Measurements from ENCODE around the gene NR2E1.

The NR2E1 gene

DNA sequence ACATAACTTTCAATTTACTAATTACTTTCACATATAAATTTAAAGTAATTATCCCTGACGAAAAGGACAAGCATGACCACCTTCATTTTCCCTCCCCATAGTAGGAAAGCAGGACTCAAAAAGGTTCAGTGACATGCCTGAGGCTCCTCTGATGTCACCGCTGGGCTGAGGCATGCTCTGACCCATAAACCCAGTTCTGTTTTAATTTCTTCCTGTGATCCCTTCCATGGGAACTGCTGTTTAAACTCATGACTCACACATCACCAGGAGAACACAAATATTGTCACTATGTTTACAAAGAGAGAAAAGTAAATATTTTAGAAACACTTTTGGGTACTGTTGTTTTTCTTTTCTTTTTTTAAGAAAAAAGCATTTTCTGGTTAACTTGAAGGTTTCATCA is 38.0 kb upstream of the NR2E1 start:
- no peak overlapping the region for H2AK5ac ChIP-seq (ENCODE audit: low read length)
- H4K8ac ChIP-seq (ENCODE audit: low read depth, low read length), result no peak overlapping the region
- no peaks in the 10 kb centered on the region for H3K79me2 ChIP-seq (ENCODE audit: control insufficient read depth, insufficient read depth, low read length, poor library complexity)
- no peaks in the 10 kb centered on the region for H3K4me1 ChIP-seq (ENCODE audit: control insufficient read depth in 1 of 2, insufficient read depth in 2 of 2, low read length in 2 of 2)
- H3K79me1 ChIP-seq (ENCODE audit: low read length), result no peaks in the 10 kb centered on the region
- no peaks in the 10 kb centered on the region for H3K36me3 ChIP-seq (ENCODE audit: control insufficient read depth in 1 of 2, insufficient read depth in 2 of 2, low read length in 2 of 2)
- no peak overlapping the region for H3K4ac ChIP-seq (ENCODE audit: low read depth, low read length)
- H3K23ac ChIP-seq (ENCODE audit: low read length), result no peak overlapping the region
- H2AFZ ChIP-seq (ENCODE audit: insufficient read depth, low read length, poor library complexity), result no peak overlapping the region
- no peak overlapping the region for H3K18ac ChIP-seq (ENCODE audit: low read length)
- H2BK12ac ChIP-seq (ENCODE audit: low read length), result no peak overlapping the region
- no peak overlapping the region for H4K12ac ChIP-seq (ENCODE audit: low read depth, low read length)
- H3K9ac ChIP-seq (ENCODE audit: low read length), result no peak overlapping the region
- H3K27ac ChIP-seq (ENCODE audit: low read depth, low read length), result no peak overlapping the region
- H3K4me2 ChIP-seq (ENCODE audit: low read length), result no peak overlapping the region
- no peak overlapping the region for H2BK5ac ChIP-seq (ENCODE audit: low read depth, low read length, poor library complexity)
- H3K14ac ChIP-seq (ENCODE audit: low read length), result no peak overlapping the region
- no CpG with 5 or more reads among the region's 2 CpGs for WGBS (ENCODE audit: extremely low coverage, insufficient coverage, insufficient read length)
- no peak overlapping the region for H3K4me3 ChIP-seq (ENCODE audit: low read depth, low read length)
- peaks cover 22% of the 10 kb centered on the region for H3K27me3 ChIP-seq (ENCODE audit: insufficient read depth, low read length)
- no peak overlapping the region for H4K91ac ChIP-seq (ENCODE audit: low read depth, low read length)
- DNase-seq, result peak in 1 of 2 donors; percentile 46
- no peaks in the 10 kb centered on the region for H3K9me3 ChIP-seq (ENCODE audit: insufficient read depth, low read depth, low read length)
- H2BK120ac ChIP-seq (ENCODE audit: insufficient read depth, low read length, poor library complexity), result no peak overlapping the region

DNA sequence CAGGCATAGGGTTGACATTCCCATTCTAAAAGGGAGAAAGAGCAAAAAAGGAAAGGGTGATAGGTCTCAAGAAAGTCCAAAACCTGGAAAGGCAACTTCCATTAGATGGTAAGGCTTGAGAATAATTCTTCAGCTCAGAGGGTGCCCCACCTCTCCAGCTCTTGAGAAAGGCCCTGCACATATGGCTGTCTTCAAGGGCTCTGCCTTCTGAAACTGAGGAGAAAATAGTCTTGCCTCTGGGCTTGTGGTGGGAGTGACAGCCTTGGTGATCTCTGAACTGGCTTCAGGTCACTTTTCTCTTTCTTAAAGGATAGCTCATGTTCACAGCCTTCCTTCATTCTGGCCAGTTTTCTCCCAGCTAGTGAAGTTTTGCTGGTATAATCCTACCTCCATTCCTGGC is 35.6 kb upstream of the NR2E1 start:
- Histone ChIP-seq H2AFZ (ENCODE audit: insufficient read depth, low read length, poor library complexity) (no peak overlapping the region), H3K9ac (ENCODE audit: low read length) (no peak overlapping the region), H2BK120ac (ENCODE audit: insufficient read depth, low read length, poor library complexity) (no peak overlapping the region)

DNA sequence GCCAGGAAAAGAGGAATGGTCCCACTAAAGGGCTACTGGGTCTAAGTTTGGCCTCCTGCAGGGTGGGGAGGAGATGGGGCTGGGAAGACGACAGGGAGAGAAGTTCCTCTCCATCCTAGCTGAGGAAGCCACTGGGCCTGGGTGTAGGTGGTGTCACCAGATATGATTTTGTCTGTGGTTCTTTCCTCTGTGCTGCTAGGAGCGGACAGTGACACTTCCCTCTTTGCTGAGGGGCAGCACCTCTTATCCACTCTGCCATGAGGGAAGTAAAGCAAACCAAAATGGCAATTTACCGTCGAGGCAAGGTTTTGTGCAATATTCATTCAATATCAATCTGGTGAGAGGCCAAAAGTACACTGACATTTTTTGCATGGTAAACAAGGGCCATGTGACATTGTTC is 33.0 kb upstream of the NR2E1 start:
- no peak overlapping the region for H3K18ac ChIP-seq (ENCODE audit: low read length)
- peaks cover 4% of the 10 kb centered on the region for H3K79me1 ChIP-seq (ENCODE audit: low read length)
- H3K4me3 ChIP-seq (ENCODE audit: low read depth, low read length), result no peak overlapping the region

More for the DNA sequence above, 35.6 kb upstream of the NR2E1 start:
- no peak overlapping the region for H3K4me2 ChIP-seq (ENCODE audit: low read length)
- no peak for DNase-seq
- H4K12ac ChIP-seq (ENCODE audit: low read depth, low read length), result no peak overlapping the region
- no peaks in the 10 kb centered on the region for H3K9me3 ChIP-seq (ENCODE audit: insufficient read depth, low read depth, low read length)
- peaks cover 4 to 6% of the 10 kb centered on the region in 2 experiments for H3K4me1 ChIP-seq (ENCODE audit: control insufficient read depth in 1 of 2, insufficient read depth in 2 of 2, low read length in 2 of 2)
- no peak overlapping the region for H3K27ac ChIP-seq (ENCODE audit: low read depth, low read length)
- no peak overlapping the region for H2BK12ac ChIP-seq (ENCODE audit: low read length)
- no peak overlapping the region for H3K14ac ChIP-seq (ENCODE audit: low read length)
- H3K4me3 ChIP-seq (ENCODE audit: low read depth, low read length), result no peak overlapping the region
- H3K79me1 ChIP-seq (ENCODE audit: low read length), result peaks cover 4% of the 10 kb centered on the region
- no peak overlapping the region for H3K4ac ChIP-seq (ENCODE audit: low read depth, low read length)
- peaks cover 9% of the 10 kb centered on the region for H3K27me3 ChIP-seq (ENCODE audit: insufficient read depth, low read length)
- no peak overlapping the region for H3K23ac ChIP-seq (ENCODE audit: low read length)
- H3K36me3 ChIP-seq (ENCODE audit: control insufficient read depth in 1 of 2, insufficient read depth in 2 of 2, low read length in 2 of 2), result no peaks in the 10 kb centered on the region
- H2BK5ac ChIP-seq (ENCODE audit: low read depth, low read length, poor library complexity), result no peak overlapping the region
- no peak overlapping the region for H2AK5ac ChIP-seq (ENCODE audit: low read length)
- H4K91ac ChIP-seq (ENCODE audit: low read depth, low read length), result no peak overlapping the region
- no peaks in the 10 kb centered on the region for H3K79me2 ChIP-seq (ENCODE audit: control insufficient read depth, insufficient read depth, low read length, poor library complexity)
- H3K18ac ChIP-seq (ENCODE audit: low read length), result no peak overlapping the region
- no peak overlapping the region for H4K8ac ChIP-seq (ENCODE audit: low read depth, low read length)

DNA sequence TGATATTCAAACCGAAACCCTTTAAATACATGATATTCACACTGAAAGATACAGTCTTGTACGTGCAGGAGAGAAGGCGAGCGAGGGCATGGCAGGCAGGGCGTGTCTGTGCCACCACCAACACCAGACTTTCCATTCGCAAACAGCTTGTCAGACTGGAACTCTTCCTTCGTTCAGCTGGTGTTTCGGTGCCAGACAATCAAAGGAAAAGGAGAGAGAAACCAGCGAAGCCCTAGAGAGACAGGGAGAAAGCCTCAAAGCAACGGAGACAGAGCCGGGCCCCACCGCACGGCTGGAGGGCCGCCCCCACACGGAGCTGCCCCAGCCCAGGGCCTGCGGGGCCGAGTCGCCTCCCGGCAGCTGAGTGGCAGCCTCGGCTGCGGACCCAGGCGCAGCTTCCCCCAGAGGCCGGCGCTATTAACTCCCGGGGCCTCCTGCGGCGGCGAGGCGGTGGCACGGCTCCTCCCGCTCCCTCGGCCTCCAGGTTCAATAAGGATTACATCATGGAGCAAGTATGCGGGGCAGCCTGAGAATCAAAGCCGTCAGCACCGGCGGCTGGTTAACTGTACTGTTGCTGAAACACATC is 32.1 kb upstream of the NR2E1 start:
- WGBS (ENCODE audit: extremely low coverage, insufficient coverage, insufficient read length), result no CpG with 5 or more reads among the region's 36 CpGs
- H3K27me3 ChIP-seq (ENCODE audit: insufficient read depth, low read length), result peaks cover 6% of the 10 kb centered on the region

More for the DNA sequence above, 33.0 kb upstream of the NR2E1 start:
- no peak overlapping the region for H3K23ac ChIP-seq (ENCODE audit: low read length)
- no peak overlapping the region for H3K27ac ChIP-seq (ENCODE audit: low read depth, low read length)
- H2AFZ ChIP-seq (ENCODE audit: insufficient read depth, low read length, poor library complexity), result no peak overlapping the region
- peaks cover 4 to 6% of the 10 kb centered on the region in 2 experiments for H3K4me1 ChIP-seq (ENCODE audit: control insufficient read depth in 1 of 2, insufficient read depth in 2 of 2, low read length in 2 of 2)
- H3K36me3 ChIP-seq (ENCODE audit: control insufficient read depth in 1 of 2, insufficient read depth in 2 of 2, low read length in 2 of 2), result no peaks in the 10 kb centered on the region
- H2AK5ac ChIP-seq (ENCODE audit: low read length), result no peak overlapping the region
- WGBS (ENCODE audit: extremely low coverage, insufficient coverage, insufficient read length), result no CpG with 5 or more reads among the region's 4 CpGs
- H4K8ac ChIP-seq (ENCODE audit: low read depth, low read length), result no peak overlapping the region
- H2BK5ac ChIP-seq (ENCODE audit: low read depth, low read length, poor library complexity), result no peak overlapping the region
- no peak overlapping the region for H4K12ac ChIP-seq (ENCODE audit: low read depth, low read length)
- no peaks in the 10 kb centered on the region for H3K9me3 ChIP-seq (ENCODE audit: insufficient read depth, low read depth, low read length)
- H2BK12ac ChIP-seq (ENCODE audit: low read length), result peak overlapping the region; percentile 18
- DNase-seq, result no peak
- no peaks in the 10 kb centered on the region for H3K79me2 ChIP-seq (ENCODE audit: control insufficient read depth, insufficient read depth, low read length, poor library complexity)
- peak overlapping the region; percentile 35 for H3K4ac ChIP-seq (ENCODE audit: low read depth, low read length)
- no peak overlapping the region for H4K91ac ChIP-seq (ENCODE audit: low read depth, low read length)
- no peak overlapping the region for H2BK120ac ChIP-seq (ENCODE audit: insufficient read depth, low read length, poor library complexity)
- no peak overlapping the region for H3K4me2 ChIP-seq (ENCODE audit: low read length)
- no peak overlapping the region for H3K14ac ChIP-seq (ENCODE audit: low read length)
- peaks cover 7% of the 10 kb centered on the region for H3K27me3 ChIP-seq (ENCODE audit: insufficient read depth, low read length)
- H3K9ac ChIP-seq (ENCODE audit: low read length), result no peak overlapping the region

More for the DNA sequence above, 32.1 kb upstream of the NR2E1 start:
- Histone ChIP-seq H3K9me3 (ENCODE audit: insufficient read depth, low read depth, low read length) (no peaks in the 10 kb centered on the region), H3K4me2 (ENCODE audit: low read length) (peak overlapping the region; percentile 47), H3K14ac (ENCODE audit: low read length) (peak overlapping the region; percentile 41), H3K79me1 (ENCODE audit: low read length) (peaks cover 4% of the 10 kb centered on the region), H2BK120ac (ENCODE audit: insufficient read depth, low read length, poor library complexity) (peak overlapping the region; percentile 33), H3K4me1 (ENCODE audit: control insufficient read depth in 1 of 2, insufficient read depth in 2 of 2, low read length in 2 of 2) (peaks cover 4 to 6% of the 10 kb centered on the region in 2 experiments), H3K4ac (ENCODE audit: low read depth, low read length) (no peak overlapping the region), H4K8ac (ENCODE audit: low read depth, low read length) (peak overlapping the region; percentile 27), H3K4me3 (ENCODE audit: low read depth, low read length) (peak overlapping the region; percentile 14), H2AFZ (ENCODE audit: insufficient read depth, low read length, poor library complexity) (peak overlapping the region; percentile 1), H4K91ac (ENCODE audit: low read depth, low read length) (peak overlapping the region; percentile 69), H3K36me3 (ENCODE audit: control insufficient read depth in 1 of 2, insufficient read depth in 2 of 2, low read length in 2 of 2) (no peaks in the 10 kb centered on the region), H4K12ac (ENCODE audit: low read depth, low read length) (peak overlapping the region; percentile 47), H3K23ac (ENCODE audit: low read length) (no peak overlapping the region), H2BK12ac (ENCODE audit: low read length) (peak overlapping the region; percentile 78), H3K18ac (ENCODE audit: low read length) (peak overlapping the region; percentile 28), H2BK5ac (ENCODE audit: low read depth, low read length, poor library complexity) (peak overlapping the region; percentile 28), H3K27ac (ENCODE audit: low read depth, low read length) (peak overlapping the region; percentile 6), H2AK5ac (ENCODE audit: low read length) (no peak overlapping the region), H3K79me2 (ENCODE audit: control insufficient read depth, insufficient read depth, low read length, poor library complexity) (no peaks in the 10 kb centered on the region), H3K9ac (ENCODE audit: low read length) (peak overlapping the region; percentile 48)
- DNase-seq, result peak; percentile 59 to 79

All from trophoblast cell (in vitro differentiated cells and primary cell).